Stimulated activated CD4-positive, alpha-beta T cell treated with anti-CD3 and anti-CD28 coated beads, Interleukin-4, amount 100 ng/mL, for 4 hours (primary cell): Measurements from ENCODE around the gene TAAR2.
"Not testable (repeated sequence)": the region's sequence is repeated elsewhere in the genome, so short reads cannot be mapped to it uniquely, and the experiment has no call there.

Experiments used
- DNase-seq, 2 experiments: peaks; one replicate each; pipeline ENCODE4 v3.0.0-alpha.2; 2020

TAAR2 gene

DNA sequence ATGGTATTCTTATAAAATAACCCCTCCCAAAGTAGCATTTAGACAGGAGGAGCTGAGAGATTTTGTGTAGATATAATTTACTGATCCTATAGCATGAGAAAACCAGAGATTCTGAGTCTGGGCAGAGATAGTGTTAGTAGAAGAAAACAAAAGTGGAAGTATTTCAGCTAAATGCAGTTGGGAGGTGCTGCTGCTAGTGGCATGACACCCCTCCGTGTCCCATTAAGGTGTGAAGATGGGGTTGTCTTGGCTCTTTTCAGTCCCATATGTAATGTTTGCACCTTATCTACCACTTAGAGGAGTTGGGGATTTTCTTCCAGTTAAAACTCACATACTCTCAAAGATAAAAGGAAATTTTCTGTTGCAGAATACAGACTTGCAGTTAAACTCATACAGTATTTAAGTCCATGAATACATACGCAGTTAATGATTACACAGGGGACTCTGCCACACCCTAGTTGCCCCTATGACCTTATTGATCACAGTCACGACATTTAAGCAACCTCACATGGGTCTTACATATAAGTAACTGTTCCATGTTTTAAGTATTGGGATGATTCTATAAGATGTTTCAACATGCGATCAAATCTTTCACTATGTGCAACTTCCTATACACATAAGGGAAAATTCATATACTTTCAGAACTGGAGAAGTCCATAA, 11.5 kb downstream of the TAAR2 start:
- no peak for DNase-seq

DNA sequence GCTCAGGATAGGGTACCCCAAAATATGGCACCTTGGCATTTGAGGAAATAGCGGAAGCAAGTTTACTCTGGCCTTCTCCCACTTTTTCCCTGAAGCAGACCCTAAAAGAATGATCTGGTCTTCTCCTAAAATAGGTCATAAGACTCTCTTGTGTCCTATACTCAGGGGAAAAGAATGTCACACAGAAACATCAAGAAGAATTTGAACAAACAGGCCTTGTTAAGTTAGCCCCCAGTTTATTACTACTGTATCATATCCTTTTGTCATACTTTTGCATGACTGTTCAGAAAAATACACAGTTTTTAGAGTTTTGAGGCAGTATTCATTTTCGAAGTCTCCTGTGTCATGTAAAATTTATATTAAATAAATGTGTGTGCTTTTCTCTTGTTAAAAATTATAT, 12.5 kb downstream of the TAAR2 start:
- DNase-seq = no peak

DNA sequence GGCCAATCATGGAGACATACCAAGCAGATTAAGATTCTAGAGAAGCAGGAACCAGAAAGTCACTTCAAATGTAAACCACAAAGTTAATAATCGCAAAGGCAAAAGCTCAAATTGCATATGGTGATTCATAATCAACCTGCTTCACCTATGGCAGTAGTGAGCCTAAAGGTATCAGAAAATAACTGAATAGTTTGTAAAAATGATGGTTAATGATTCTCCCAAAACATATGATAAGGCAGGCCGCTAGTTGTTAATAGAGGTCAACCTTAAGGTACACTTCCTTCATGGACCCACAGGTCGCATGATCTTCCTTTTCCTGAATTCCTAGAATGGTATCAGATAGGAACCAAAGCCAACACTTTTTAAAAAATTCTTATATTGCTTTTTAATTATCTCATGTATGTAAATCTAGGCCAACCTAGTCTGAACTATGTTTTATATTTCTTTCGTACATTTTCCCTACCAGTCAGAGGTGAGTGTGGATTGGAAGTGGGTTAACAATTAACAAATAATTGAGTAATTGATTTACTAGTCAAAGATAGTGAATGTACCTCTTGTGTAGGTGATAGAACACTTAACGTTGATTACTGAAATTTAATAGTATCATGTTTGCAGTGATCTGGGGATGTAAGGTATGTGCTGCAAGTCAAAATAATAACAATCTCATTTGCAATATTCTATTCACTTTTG, 16.4 kb downstream of the TAAR2 start:
- no peak for DNase-seq

GRCh38 chr6:132604635-132605152, 19.4 kb downstream of the TAAR2 start:
- no peak for DNase-seq

GRCh38 chr6:132600900-132601299, 23.2 kb downstream of the TAAR2 start:
- DNase-seq = not testable (repeated sequence)

GRCh38 chr6:132598473-132598872, 25.6 kb downstream of the TAAR2 start:
- no peak for DNase-seq

GRCh38 chr6:132596201-132596600, 27.9 kb downstream of the TAAR2 start:
- DNase-seq = no peak

GRCh38 chr6:132592855-132593254, 31.2 kb downstream of the TAAR2 start:
- no peak for DNase-seq

DNA sequence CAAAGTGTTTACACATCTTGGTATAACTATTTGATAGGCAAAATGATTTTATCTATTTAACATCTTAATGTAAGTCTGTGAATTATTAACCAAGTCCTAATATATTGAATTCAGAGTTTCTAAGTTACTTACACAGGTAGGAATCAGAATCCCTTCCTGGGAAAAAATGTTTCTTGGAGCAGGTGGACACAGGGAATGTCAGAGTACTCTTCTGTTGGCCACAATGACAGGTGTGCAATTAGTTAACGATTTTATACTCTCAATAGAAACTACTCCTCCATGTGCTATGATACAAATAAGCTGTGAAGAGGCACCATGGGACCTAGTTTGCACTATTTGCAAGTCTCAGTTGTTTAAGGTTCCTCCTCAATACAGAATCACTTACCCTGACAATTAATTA, 33.7 kb downstream of the TAAR2 start:
- no peak for DNase-seq

- DNase-seq = no peak
Observed at GRCh38 chr6:132589454-132589853, 34.6 kb downstream of the TAAR2 start, which contains the start of gene TAAR5. TSS of gene TAAR5 (minus strand) at chr6:132589741. CDS start at chr6:132589686, 55 bp downstream.

DNA sequence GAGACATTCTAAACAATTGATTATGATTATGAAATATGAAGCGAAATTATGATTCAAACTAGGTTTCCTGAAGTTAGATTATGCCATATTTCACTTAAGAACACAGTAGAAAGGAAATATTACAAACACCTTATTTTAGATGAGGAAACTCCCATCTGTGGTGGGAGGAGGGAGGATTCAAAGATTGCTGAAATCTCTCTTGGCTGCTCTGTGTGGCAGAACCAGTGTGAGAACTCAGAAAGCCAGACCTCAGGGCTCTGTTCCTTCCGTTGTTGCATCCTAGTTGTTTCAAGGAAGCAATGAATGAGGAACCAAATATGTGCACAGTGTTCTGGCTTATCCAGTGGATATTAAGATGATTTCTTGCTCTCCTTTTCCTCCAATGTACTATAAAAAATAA, 36.7 kb downstream of the TAAR2 start:
- DNase-seq = no peak

GRCh38 chr6:132584698-132585097, 39.4 kb downstream of the TAAR2 start:
- no peak for DNase-seq

GRCh38 chr6:132571774-132572173, 52.3 kb downstream of the TAAR2 start:
- no peak for DNase-seq

DNA sequence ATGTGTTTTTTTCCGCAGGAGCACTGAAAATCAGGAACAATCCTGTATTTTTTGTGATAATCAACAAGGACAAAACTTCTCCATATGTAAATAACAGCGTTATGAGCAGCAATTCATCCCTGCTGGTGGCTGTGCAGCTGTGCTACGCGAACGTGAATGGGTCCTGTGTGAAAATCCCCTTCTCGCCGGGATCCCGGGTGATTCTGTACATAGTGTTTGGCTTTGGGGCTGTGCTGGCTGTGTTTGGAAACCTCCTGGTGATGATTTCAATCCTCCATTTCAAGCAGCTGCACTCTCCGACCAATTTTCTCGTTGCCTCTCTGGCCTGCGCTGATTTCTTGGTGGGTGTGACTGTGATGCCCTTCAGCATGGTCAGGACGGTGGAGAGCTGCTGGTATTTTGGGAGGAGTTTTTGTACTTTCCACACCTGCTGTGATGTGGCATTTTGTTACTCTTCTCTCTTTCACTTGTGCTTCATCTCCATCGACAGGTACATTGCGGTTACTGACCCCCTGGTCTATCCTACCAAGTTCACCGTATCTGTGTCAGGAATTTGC, 53.8 kb downstream of the TAAR2 start, which contains the start of gene TAAR6:
TAAR6 (plus strand) TSS at position 102 of the 557 bp plus-strand sequence; CDS start at position 102, 0 bp downstream.
- DNase-seq = no peak

DNA sequence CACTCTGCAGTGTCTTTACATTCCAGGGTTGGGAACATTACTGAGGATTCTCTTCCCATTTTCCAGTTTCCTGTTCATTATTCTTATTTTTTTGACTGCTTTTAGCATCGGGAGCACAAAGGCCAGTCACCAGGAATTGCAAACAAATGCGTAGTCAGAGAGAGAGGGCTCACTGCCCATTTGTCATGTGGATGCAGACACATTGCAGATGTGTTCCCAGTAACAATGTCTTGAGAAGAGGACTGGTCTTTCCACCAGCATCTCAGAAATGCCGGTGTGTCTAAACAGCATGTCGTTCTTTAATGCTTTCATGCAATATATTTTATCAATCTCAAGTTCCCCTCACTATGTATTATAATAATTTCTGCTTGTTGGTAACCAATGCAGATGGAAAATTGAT, 54.9 kb downstream of the TAAR2 start:
- DNase-seq = no peak

- DNase-seq = no peak
Observed at GRCh38 chr6:132568611-132569010, 55.5 kb downstream of the TAAR2 start.

- no peak for DNase-seq
Observed at GRCh38 chr6:132567566-132567965, 56.5 kb downstream of the TAAR2 start.
